ENCODE measurements around the gene COG1.

Gene COG1

GRCh38 chr17:73223626-73224230 lies 30.9 kb downstream of the COG1 start:
- Mint-ChIP-seq H3K27me3 (no peaks in the 10 kb centered on the region), H3K27ac (no peak overlapping the region), H3K36me3 (peaks cover 16% of the 10 kb centered on the region), H3K4me1 (peaks cover 44% of the 10 kb centered on the region), H3K4me3 (no peak overlapping the region), H3K9me3 (no peaks in the 10 kb centered on the region)
- CTCF ChIA-PET: no interaction called here
- no peak for DNase-seq

GRCh38 chr17:73224237-73224636 lies 31.4 kb downstream of the COG1 start:
- Mint-ChIP-seq H3K27ac (no peak overlapping the region), H3K36me3 (peaks cover 21% of the 10 kb centered on the region), H3K9me3 (no peaks in the 10 kb centered on the region), H3K4me3 (no peak overlapping the region), H3K4me1 (peaks cover 49% of the 10 kb centered on the region), H3K27me3 (no peaks in the 10 kb centered on the region)
- CTCF ChIA-PET: no interaction called here
- no peak for DNase-seq

DNA sequence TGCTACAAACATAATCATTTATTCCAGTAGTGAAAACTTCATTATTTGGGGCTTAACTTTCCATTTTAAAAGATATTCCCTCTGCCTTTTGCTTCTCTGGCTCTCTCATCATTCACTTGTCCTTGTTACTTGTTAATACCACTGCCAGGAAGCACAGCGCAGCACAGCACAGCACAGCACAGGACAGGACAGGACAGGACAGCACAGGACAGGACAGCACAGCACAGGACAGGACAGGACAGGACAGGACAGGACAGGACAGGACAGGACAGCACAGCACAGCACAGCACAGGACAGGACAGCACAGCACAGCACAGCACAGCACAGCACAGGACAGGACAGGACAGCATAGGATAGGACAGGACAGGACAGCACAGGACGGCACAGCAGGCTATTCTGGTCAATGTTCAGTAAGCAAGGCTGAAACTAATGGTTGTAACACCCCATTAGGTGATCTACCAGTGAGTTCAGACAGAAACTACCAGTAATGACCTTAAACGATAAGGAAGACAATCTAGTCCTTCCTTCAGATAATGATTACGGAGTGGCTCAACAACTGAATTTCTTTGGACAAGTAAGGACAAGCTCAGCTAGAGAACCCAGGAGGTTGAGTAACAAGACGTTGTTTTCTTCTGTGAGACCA lies 31.9 kb downstream of the COG1 start:
- DNase-seq: no peak
- H3K9me3 Mint-ChIP-seq: no peaks in the 10 kb centered on the region
- CTCF ChIA-PET: no interaction called here
- no peak overlapping the region for H3K4me3 Mint-ChIP-seq
- H3K36me3 Mint-ChIP-seq: peaks cover 24% of the 10 kb centered on the region
- H3K27ac Mint-ChIP-seq: no peak overlapping the region
- H3K4me1 Mint-ChIP-seq: peaks cover 52% of the 10 kb centered on the region
- H3K27me3 Mint-ChIP-seq: no peaks in the 10 kb centered on the region

- peak overlapping the region; percentile 38 for H3K27ac Mint-ChIP-seq
- peaks cover 69% of the 10 kb centered on the region for H3K4me1 Mint-ChIP-seq
- no peak for DNase-seq
- CTCF ChIA-PET: interaction anchor here (0.6 to 0.7 kb wide), 2 partner anchors 9 to 1977 kb away, joined by 3 read pairs; no protein-coding TSS in a partner anchor
- H3K27me3 Mint-ChIP-seq: no peaks in the 10 kb centered on the region
- no peak overlapping the region for H3K4me3 Mint-ChIP-seq
- peaks cover 31% of the 10 kb centered on the region for H3K36me3 Mint-ChIP-seq
- no peaks in the 10 kb centered on the region for H3K9me3 Mint-ChIP-seq
Observed at GRCh38 chr17:73226556-73227172, 33.8 kb downstream of the COG1 start.

DNA sequence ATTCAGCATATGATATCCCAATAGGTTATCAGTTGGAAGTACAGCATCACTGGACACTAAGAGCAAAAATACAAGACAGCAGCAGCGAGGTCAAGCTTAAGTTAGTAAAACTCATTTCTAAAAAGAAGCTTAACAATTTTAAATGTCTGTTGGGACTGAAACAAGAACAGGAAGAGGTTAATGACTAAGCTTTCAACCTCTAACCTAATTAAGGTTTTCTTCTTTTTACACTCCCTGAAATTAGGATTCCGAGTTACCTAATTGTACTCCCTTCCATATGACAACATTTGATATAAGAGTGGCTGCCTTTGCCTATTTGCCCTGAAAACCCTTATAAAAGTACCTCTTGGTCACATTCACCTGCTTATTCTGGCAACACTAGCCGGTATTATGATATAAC lies 34.5 kb downstream of the COG1 start:
- Mint-ChIP-seq H3K4me3 (no peak overlapping the region), H3K27me3 (no peaks in the 10 kb centered on the region), H3K27ac (peak overlapping the region; percentile 42), H3K4me1 (peaks cover 69% of the 10 kb centered on the region), H3K9me3 (no peaks in the 10 kb centered on the region), H3K36me3 (peaks cover 34% of the 10 kb centered on the region)
- no peak for DNase-seq
- CTCF ChIA-PET: interaction anchor here (0.7 to 1.7 kb wide), 5 partner anchors 10 to 502 kb away, joined by 3 to 6 read pairs (median 3); no protein-coding TSS in a partner anchor

GRCh38 chr17:73227944-73228343 lies 35.1 kb downstream of the COG1 start:
- CTCF ChIA-PET: interaction anchor here (0.7 to 1.7 kb wide), 7 partner anchors 16 to 502 kb away, joined by 3 to 6 read pairs (median 3); partner anchors contain the start of gene SSTR2
- Mint-ChIP-seq H3K9me3 (no peaks in the 10 kb centered on the region), H3K4me1 (peaks cover 69% of the 10 kb centered on the region), H3K36me3 (peaks cover 35% of the 10 kb centered on the region), H3K4me3 (no peak overlapping the region), H3K27ac (no peak overlapping the region), H3K27me3 (no peaks in the 10 kb centered on the region)
- no peak for DNase-seq

DNA sequence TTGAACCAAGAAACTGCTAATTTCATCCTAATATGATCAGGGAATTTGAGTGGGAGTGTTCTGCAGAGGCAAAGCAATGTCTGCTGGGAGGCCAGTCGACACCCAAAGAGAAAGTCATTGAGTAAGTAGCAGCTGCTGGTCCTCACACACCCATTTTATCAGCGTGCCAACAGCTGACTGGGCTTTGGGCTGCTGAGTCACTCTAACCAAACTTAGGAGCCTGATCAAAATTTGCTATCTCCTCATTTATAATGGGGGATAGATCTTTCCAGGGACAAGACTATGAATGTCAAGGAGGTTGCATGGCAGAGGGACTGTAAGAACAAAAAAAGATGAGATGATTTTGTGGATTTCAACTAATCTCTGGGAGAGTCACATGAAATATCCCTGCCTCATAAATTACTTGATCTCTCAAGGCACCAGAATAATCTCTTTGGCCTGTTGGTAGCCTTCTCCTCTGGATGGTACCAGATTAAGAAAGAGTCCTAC lies 35.9 kb downstream of the COG1 start:
- no peaks in the 10 kb centered on the region for H3K9me3 Mint-ChIP-seq
- peaks cover 38% of the 10 kb centered on the region for H3K36me3 Mint-ChIP-seq
- H3K4me1 Mint-ChIP-seq: peaks cover 74% of the 10 kb centered on the region
- peak; percentile 27 for DNase-seq
- H3K27ac Mint-ChIP-seq: no peak overlapping the region
- no peak overlapping the region for H3K4me3 Mint-ChIP-seq
- H3K27me3 Mint-ChIP-seq: no peaks in the 10 kb centered on the region
- CTCF ChIA-PET: interaction anchor here (1.1 to 1.7 kb wide), 5 partner anchors 17 to 503 kb away, joined by 3 to 6 read pairs (median 3); no protein-coding TSS in a partner anchor

DNA sequence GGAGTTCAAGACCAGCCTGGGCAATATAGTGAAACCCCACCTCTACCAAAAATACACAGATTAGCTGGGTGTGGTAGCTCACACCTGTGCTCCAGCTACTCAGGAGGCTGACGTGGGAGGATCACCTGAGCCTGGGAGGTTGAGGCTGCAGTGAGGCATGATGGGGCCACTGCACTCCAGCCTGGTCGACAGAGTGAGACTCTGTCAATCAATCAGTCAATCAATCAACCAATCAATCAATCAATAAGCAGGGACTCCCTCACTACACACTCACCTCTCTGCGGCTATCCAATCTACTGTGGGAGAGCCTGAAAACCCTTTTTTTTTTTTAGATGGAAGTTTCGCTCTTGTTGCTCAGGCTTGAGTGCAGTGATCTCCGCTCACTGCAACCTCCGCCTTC lies 37.2 kb downstream of the COG1 start:
- no peak for DNase-seq
- Mint-ChIP-seq H3K27ac (no peak overlapping the region), H3K4me1 (peaks cover 70% of the 10 kb centered on the region), H3K4me3 (peak overlapping the region; percentile 59), H3K36me3 (peaks cover 42% of the 10 kb centered on the region), H3K9me3 (no peaks in the 10 kb centered on the region), H3K27me3 (no peaks in the 10 kb centered on the region)
- CTCF ChIA-PET: interaction anchor here (0.6 kb wide), 1 partner anchor 9 kb away, joined by 3 read pairs; no protein-coding TSS in a partner anchor

DNA sequence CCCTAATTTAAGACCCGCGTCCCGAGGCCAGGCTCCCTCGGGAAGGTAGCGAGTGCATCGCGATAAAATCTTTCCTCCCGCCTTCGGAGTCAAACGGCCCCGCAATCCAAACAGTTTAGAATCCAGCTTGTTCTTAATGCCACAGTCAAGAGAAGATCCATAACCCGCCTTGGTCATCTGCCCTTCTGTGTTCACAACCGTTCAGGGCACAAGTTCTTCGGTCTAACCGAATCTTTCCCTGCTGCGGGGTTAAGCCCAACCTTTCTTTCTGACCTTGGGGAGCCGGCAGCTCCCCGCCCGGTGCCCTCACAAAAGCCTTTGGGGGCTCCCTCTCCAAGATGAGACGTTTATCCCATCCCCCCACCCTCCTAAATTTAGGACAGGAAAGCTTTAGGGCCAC lies 38.5 kb downstream of the COG1 start:
- H3K4me3 Mint-ChIP-seq: peak overlapping the region; percentile 83
- peaks cover 53% of the 10 kb centered on the region for H3K36me3 Mint-ChIP-seq
- peaks cover 63% of the 10 kb centered on the region for H3K4me1 Mint-ChIP-seq
- CTCF ChIA-PET: interaction anchor here (0.7 to 2.7 kb wide), 7 partner anchors 14 to 505 kb away, joined by 3 to 17 read pairs (median 5); partner anchors contain the start of gene COG1
- no peaks in the 10 kb centered on the region for H3K9me3 Mint-ChIP-seq
- peak overlapping the region; percentile 95 for H3K27ac Mint-ChIP-seq
- H3K27me3 Mint-ChIP-seq: no peaks in the 10 kb centered on the region
- DNase-seq: peak; percentile 24

GRCh38 chr17:73231841-73232586 lies 39.2 kb downstream of the COG1 start:
- DNase-seq: peak; percentile 96
- Mint-ChIP-seq H3K27me3 (no peaks in the 10 kb centered on the region), H3K9me3 (no peaks in the 10 kb centered on the region), H3K4me1 (peaks cover 63% of the 10 kb centered on the region), H3K36me3 (peaks cover 54% of the 10 kb centered on the region), H3K4me3 (peak overlapping the region; percentile 83), H3K27ac (peak overlapping the region; percentile 95)
- CTCF ChIA-PET: interaction anchor here (0.7 to 2.7 kb wide), 10 partner anchors 15 to 506 kb away, joined by 3 to 17 read pairs (median 4); partner anchors contain the start of gene COG1

- CTCF ChIA-PET: interaction anchor here (0.9 to 2.7 kb wide), 8 partner anchors 16 to 506 kb away, joined by 3 to 17 read pairs (median 4); partner anchors contain the start of gene COG1
- peak overlapping the region; percentile 95 for H3K27ac Mint-ChIP-seq
- H3K27me3 Mint-ChIP-seq: no peaks in the 10 kb centered on the region
- peaks cover 56% of the 10 kb centered on the region for H3K36me3 Mint-ChIP-seq
- H3K9me3 Mint-ChIP-seq: no peaks in the 10 kb centered on the region
- peak; percentile 56 for DNase-seq
- H3K4me1 Mint-ChIP-seq: peaks cover 63% of the 10 kb centered on the region
- peak overlapping the region; percentile 83 for H3K4me3 Mint-ChIP-seq
Observed at GRCh38 chr17:73232587-73233373, 39.9 kb downstream of the COG1 start.

DNA sequence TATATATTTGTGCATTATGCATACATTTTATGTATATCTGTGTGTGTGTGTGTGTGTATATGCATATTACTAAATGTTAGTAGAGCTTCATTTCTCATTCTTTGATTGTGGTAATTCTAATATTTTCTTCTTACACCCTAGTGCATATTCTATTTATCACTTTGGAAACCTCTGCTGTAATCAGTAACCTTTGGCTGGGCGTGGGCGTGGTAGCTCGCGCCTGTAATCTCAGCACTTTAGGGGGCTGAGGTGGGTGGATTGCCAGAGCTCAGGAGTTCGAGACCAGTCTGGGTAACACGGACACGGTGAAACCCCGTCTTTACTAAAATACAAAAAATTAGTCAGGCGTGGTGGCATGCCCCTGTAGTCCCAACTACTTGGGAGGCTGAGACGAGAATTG lies 41.9 kb downstream of the COG1 start:
- CTCF ChIA-PET: interaction anchor here (1.1 kb wide), 2 partner anchors 43 to 508 kb away, joined by 3 to 5 read pairs; no protein-coding TSS in a partner anchor
- no peaks in the 10 kb centered on the region for H3K27me3 Mint-ChIP-seq
- H3K36me3 Mint-ChIP-seq: peaks cover 56% of the 10 kb centered on the region
- H3K4me3 Mint-ChIP-seq: no peak overlapping the region
- DNase-seq: no peak
- H3K27ac Mint-ChIP-seq: no peak overlapping the region
- H3K4me1 Mint-ChIP-seq: peaks cover 56% of the 10 kb centered on the region
- H3K9me3 Mint-ChIP-seq: no peaks in the 10 kb centered on the region

- Mint-ChIP-seq H3K4me3 (no peak overlapping the region), H3K36me3 (peaks cover 57% of the 10 kb centered on the region), H3K27ac (peak overlapping the region; percentile 49), H3K9me3 (no peaks in the 10 kb centered on the region), H3K27me3 (no peaks in the 10 kb centered on the region), H3K4me1 (peaks cover 45% of the 10 kb centered on the region)
- CTCF ChIA-PET: interaction anchor here (1.7 to 3.2 kb wide), 2 partner anchors 17 to 512 kb away, joined by 5 to 15 read pairs; no protein-coding TSS in a partner anchor
- DNase-seq: no peak
Observed at GRCh38 chr17:73237714-73238113, 44.9 kb downstream of the COG1 start.

Measured in activated naive CD4-positive, alpha-beta T cell treated with anti-CD3 and anti-CD28 coated beads, Interleukin-2, amount 10 ng/mL, durations not matched to agents 7 days and 5 days (primary cell).